Measurements from ENCODE around the gene TTC22.

TTC22 gene

GRCh38 chr1:54751426-54751825 is 49.7 kb downstream of the TTC22 start:
- no peak for DNase-seq (ENCODE audit: low read depth)

GRCh38 chr1:54750596-54750995 is 50.5 kb downstream of the TTC22 start:
- DNase-seq (ENCODE audit: low read depth) = no peak

GRCh38 chr1:54748094-54748835 is 52.9 kb downstream of the TTC22 start:
- DNase-seq (ENCODE audit: low read depth) = no peak

- DNase-seq (ENCODE audit: low read depth) = no peak
Observed at GRCh38 chr1:54745864-54746263, 55.3 kb downstream of the TTC22 start.

- DNase-seq (ENCODE audit: low read depth) = no peak
Observed at GRCh38 chr1:54745274-54745673, 55.8 kb downstream of the TTC22 start.

GRCh38 chr1:54744696-54745095 is 56.4 kb downstream of the TTC22 start:
- DNase-seq (ENCODE audit: low read depth) = no peak

- DNase-seq (ENCODE audit: low read depth) = no peak
Observed at GRCh38 chr1:54743416-54744226, 57.5 kb downstream of the TTC22 start.

- peak; percentile 9 for DNase-seq (ENCODE audit: low read depth)
Observed at GRCh38 chr1:54742282-54742681, 58.8 kb downstream of the TTC22 start.

- DNase-seq (ENCODE audit: low read depth) = no peak
Observed at GRCh38 chr1:54741531-54741930, 59.6 kb downstream of the TTC22 start.

- DNase-seq (ENCODE audit: low read depth) = no peak
Observed at GRCh38 chr1:54738244-54738643, 62.9 kb downstream of the TTC22 start.

GRCh38 chr1:54736685-54737084 is 64.4 kb downstream of the TTC22 start:
- DNase-seq (ENCODE audit: low read depth) = no peak

All from GM04504 (cell line).